ENCODE data around the gene NELL1.

Gene NELL1

DNA sequence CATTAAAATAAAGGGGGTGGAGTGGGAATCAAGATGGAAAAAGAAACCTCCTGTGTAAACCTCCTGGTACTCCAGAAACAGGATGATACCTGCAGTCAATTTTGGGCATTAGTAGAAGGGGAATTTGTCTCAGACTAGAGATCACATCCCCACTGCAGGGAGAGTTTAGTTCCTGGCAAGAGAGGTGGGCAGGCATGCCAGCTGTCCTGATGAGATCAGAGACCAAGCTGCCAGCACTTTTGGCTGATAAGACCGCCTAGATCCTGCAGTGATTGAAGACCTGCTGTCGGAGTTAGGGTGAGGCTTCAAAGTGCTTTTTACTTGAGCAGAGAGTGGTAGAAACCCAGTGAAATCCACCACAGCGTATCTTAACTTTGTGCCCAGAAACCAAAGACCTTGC, 29.7 kb upstream of the NELL1 start:
- TF ChIP-seq ESRRG (CRISPR knock-in tag; IDR thresholded peaks at IDR 0.05) (no peak), CSRNP3 (CRISPR knock-in tag; IDR thresholded peaks at IDR 0.05) (no peak), ZFP30 (CRISPR knock-in tag; IDR thresholded peaks at IDR 0.05) (no peak), ARNTL (CRISPR knock-in tag; IDR thresholded peaks at IDR 0.05; ENCODE audit: borderline replicate concordance, low read depth) (no peak), TOX (CRISPR knock-in tag; IDR thresholded peaks at IDR 0.05; ENCODE audit: borderline replicate concordance) (no peak), PATZ1 (CRISPR knock-in tag; IDR thresholded peaks at IDR 0.05; ENCODE audit: borderline replicate concordance) (no peak), BACH2 (CRISPR knock-in tag; IDR thresholded peaks at IDR 0.05; ENCODE audit: borderline replicate concordance) (no peak), OSR1 (CRISPR knock-in tag; IDR thresholded peaks at IDR 0.05) (no peak), CSDC2 (CRISPR knock-in tag; IDR thresholded peaks at IDR 0.05) (no peak)
- TF ChIP-seq, protein P1, sequence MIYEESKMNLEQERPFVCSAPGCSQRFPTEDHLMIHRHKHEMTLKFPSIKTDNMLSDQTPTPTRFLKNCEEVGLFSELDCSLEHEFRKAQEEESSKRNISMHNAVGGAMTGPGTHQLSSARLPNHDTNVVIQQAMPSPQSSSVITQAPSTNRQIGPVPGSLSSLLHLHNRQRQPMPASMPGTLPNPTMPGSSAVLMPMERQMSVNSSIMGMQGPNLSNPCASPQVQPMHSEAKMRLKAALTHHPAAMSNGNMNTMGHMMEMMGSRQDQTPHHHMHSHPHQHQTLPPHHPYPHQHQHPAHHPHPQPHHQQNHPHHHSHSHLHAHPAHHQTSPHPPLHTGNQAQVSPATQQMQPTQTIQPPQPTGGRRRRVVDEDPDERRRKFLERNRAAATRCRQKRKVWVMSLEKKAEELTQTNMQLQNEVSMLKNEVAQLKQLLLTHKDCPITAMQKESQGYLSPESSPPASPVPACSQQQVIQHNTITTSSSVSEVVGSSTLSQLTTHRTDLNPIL (CRISPR knock-in tag; IDR thresholded peaks at IDR 0.05; ENCODE audit: low read depth), result no peak
- no peak for ATAC-seq

- no peak for TF ChIP-seq ISL1 (CRISPR knock-in tag; IDR thresholded peaks at IDR 0.05)
- TF ChIP-seq ZFP30 (CRISPR knock-in tag; IDR thresholded peaks at IDR 0.05), result no peak
- TF ChIP-seq ZNF8 (CRISPR knock-in tag; IDR thresholded peaks at IDR 0.05), result no peak
- TF ChIP-seq CSDC2 (CRISPR knock-in tag; IDR thresholded peaks at IDR 0.05), result no peak
- no peak for TF ChIP-seq ARNTL (CRISPR knock-in tag; IDR thresholded peaks at IDR 0.05; ENCODE audit: borderline replicate concordance, low read depth)
- TF ChIP-seq TCF4 (CRISPR knock-in tag; IDR thresholded peaks at IDR 0.05; ENCODE audit: borderline replicate concordance), result no peak
- no peak for TF ChIP-seq GLIS3 (CRISPR knock-in tag; IDR thresholded peaks at IDR 0.05)
- no peak for TF ChIP-seq RARB (CRISPR knock-in tag; IDR thresholded peaks at IDR 0.05)
- no peak for TF ChIP-seq CSRNP3 (CRISPR knock-in tag; IDR thresholded peaks at IDR 0.05)
- TF ChIP-seq PPARA (CRISPR knock-in tag; IDR thresholded peaks at IDR 0.05; ENCODE audit: borderline replicate concordance), result no peak
- no peak for TF ChIP-seq ZNF70 (CRISPR knock-in tag; IDR thresholded peaks at IDR 0.05)
- TF ChIP-seq OSR1 (CRISPR knock-in tag; IDR thresholded peaks at IDR 0.05), result no peak
- TF ChIP-seq ESRRG (CRISPR knock-in tag; IDR thresholded peaks at IDR 0.05), result no peak
- no peak for TF ChIP-seq TOX (CRISPR knock-in tag; IDR thresholded peaks at IDR 0.05; ENCODE audit: borderline replicate concordance)
- ATAC-seq, result no peak
Measured at GRCh38 chr11:20640401-20640800, 29.0 kb upstream of the NELL1 start.

GRCh38 chr11:20644360-20644759, 25.0 kb upstream of the NELL1 start:
- no peak for ATAC-seq

More at GRCh38 chr11:20644360-20644759, 25.0 kb upstream of the NELL1 start:
- TF ChIP-seq CSDC2 (CRISPR knock-in tag; IDR thresholded peaks at IDR 0.05), result no peak
- TF ChIP-seq TSHZ2 (CRISPR knock-in tag; IDR thresholded peaks at IDR 0.05), result no peak
- TF ChIP-seq ISL1 (CRISPR knock-in tag; IDR thresholded peaks at IDR 0.05), result no peak
- no peak for TF ChIP-seq ZNF8 (CRISPR knock-in tag; IDR thresholded peaks at IDR 0.05)
- TF ChIP-seq RARB (CRISPR knock-in tag; IDR thresholded peaks at IDR 0.05), result no peak
- no peak for TF ChIP-seq TOX (CRISPR knock-in tag; IDR thresholded peaks at IDR 0.05; ENCODE audit: borderline replicate concordance)
- no peak for TF ChIP-seq ZC3H10 (CRISPR knock-in tag; IDR thresholded peaks at IDR 0.05)
- no peak for TF ChIP-seq PPARA (CRISPR knock-in tag; IDR thresholded peaks at IDR 0.05; ENCODE audit: borderline replicate concordance)
- TF ChIP-seq, protein P1 (CRISPR knock-in tag; IDR thresholded peaks at IDR 0.05; ENCODE audit: low read depth), result no peak
- TF ChIP-seq GLIS3 (CRISPR knock-in tag; IDR thresholded peaks at IDR 0.05), result no peak
- TF ChIP-seq CSRNP3 (CRISPR knock-in tag; IDR thresholded peaks at IDR 0.05), result no peak
- TF ChIP-seq TCF4 (CRISPR knock-in tag; IDR thresholded peaks at IDR 0.05; ENCODE audit: borderline replicate concordance), result no peak

All from SK-N-SH treated with all-trans-retinoic acid at 6 μM for 48 hours (cell line).